Gastrocnemius medialis (tissue), 4 donors: ENCODE results near the gene YKT6. TPM values are rescaled to one million over a fixed set of nuclear protein-coding genes. Genes with fewer than 3 reads are reported as not detected.

ENCODE experiments used
- ATAC-seq, 2 donors: fragments of 150-250 bp; one replicate each; pipeline ENCODE4 v1.9.1; 2016
- DNase-seq, 2 donors: peaks; one replicate each; pipeline ENCODE4 v3.0.0-alpha.2; 2019
- H3K27ac ChIP-seq, 4 donors: fragments of 200-600 bp; sonication (generic); 1 replicate in 1 of 4; 2 replicates in 3 of 4; pipeline ENCODE4 v1.5.1; 2016 to 2018; ENCODE audit warnings: mild to moderate bottlenecking in 2 of 4, moderate library complexity in 1 of 4
- H3K27me3 ChIP-seq, 3 donors: fragments of 200-600 bp; sonication (generic) in 2 of 3; 1 replicate in 1 of 3; 2 replicates in 2 of 3; pipeline versions ENCODE4 v1.5.1 to v1.6.0; 2016 to 2019; ENCODE audit warnings: mild to moderate bottlenecking in 1 of 3, moderate library complexity in 1 of 3
- H3K36me3 ChIP-seq, 2 donors: fragments of 200-600 bp; sonication (generic) in 1 of 2; one replicate each; pipeline ENCODE4 v1.5.1; 2017 to 2018
- H3K4me1 ChIP-seq, 2 donors: fragments of 200-600 bp; sonication (generic) in 1 of 2; one replicate each; pipeline ENCODE4 v1.5.1; 2016 to 2017; ENCODE audit warnings: mild to moderate bottlenecking in 2 of 2
- H3K4me3 ChIP-seq, 4 donors: fragments of 200-600 bp; sonication (generic) in 3 of 4; 1 replicate in 1 of 4; 2 replicates in 3 of 4; pipeline ENCODE4 v1.5.1; 2016 to 2019; ENCODE audit warnings: mild to moderate bottlenecking in 2 of 4
- H3K9me3 ChIP-seq, 3 donors: fragments of 200-600 bp; sonication (generic) in 2 of 3; 1 replicate in 1 of 3; 2 replicates in 2 of 3; pipeline ENCODE4 v1.5.1; 2016 to 2019
- POLR2A ChIP-seq, 2 donors: fragments of 450-650 bp; IDR thresholded peaks; one replicate each; pipeline ENCODE4 v1.6.1; 2017; ENCODE audit warnings: antibody characterized with exemption in 2 of 2, mild to moderate bottlenecking in 2 of 2, moderate library complexity in 2 of 2
- in situ Hi-C, 4 donors: fragments of 200-750 bp; cut with MboI; loops; one replicate each; pipeline versions ENCODE4 v1.15.0 to v1.8.0; 2017; ENCODE audit warnings: low sequenced_read_pairs in 4 of 4
- intact Hi-C: fragments of 100-400 bp; cut with DNase I; formaldehyde crosslinking; loops from one replicate; pipeline ENCODE4 v1.15.1; 2023; ENCODE audit warnings: low total_unique reads
- total RNA-seq, 4 donors: library from RNA; depleted of rRNA; stranded (reverse); fragments of >200 nt; gene quantifications; one replicate each; pipeline versions ENCODE4 v1.1.0 to v1.2.3, GENCODE V29; 2016
- TF ChIP-seq, protein P1 (sequence below), 5 experiments: fragments of 450-650 bp in 3 of 5; fragments of 200-600 bp in 2 of 5; sonication (generic) in 2 of 5; IDR thresholded peaks in 4 of 5; conservative IDR thresholded peaks in 1 of 5; 1 replicate in 4 of 5; 2 replicates in 1 of 5; pipeline ENCODE4 v1.5.1; 2016 to 2019; ENCODE audit warnings: antibody characterized with exemption in 5 of 5, mild to moderate bottlenecking in 3 of 5, moderate library complexity in 3 of 5

The YKT6 gene
- total RNA-seq, 4 donors from 2014 or later, result 37.9 to 79.5 (median 72.5) TPM

DNA sequence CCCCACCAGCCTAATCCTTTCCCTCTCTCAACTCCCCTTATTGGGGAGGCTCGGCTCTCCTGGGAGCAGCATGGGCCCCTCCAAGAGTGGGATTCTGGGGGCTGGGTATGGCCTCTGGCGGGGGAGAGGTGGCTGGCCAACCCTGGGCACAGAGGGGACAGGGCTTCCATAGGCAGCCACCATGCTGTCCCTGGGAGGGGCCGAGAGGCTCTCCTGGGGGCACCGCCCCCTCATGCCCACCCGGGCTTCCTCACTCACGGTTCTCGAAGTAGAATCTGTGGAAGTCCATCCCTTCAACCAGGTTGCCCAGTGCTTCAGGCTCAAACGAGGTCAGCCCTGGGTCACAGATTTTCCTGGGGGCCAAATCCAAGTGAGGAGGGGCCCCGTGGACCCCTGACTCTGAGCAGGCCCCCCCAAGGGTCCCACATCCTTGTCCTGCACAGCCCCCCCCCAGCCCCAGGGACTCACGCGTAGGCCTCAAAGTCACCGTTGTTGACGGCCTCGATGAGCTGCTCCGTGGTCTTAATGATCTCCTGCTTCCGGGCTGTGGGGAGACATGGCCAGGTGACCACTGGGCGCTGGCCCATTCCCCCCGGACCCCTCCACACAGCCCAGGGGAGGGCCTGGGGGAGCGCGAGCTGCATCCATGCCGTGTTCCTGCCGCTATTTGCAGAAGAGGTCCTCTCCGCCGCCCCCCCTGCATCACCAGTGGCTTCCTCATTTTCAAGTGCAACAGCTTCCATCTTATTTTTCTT is 19.8 kb downstream of the YKT6 start:
- Histone ChIP-seq H3K27ac (no peak overlapping the region), H3K4me1 (peaks cover 11 to 23% of the 10 kb centered on the region in 2 donors), H3K4me3 (no peak overlapping the region), H3K9me3 (no peaks in the 10 kb centered on the region), H3K36me3 (no peaks in the 10 kb centered on the region), H3K27me3 (no peaks in the 10 kb centered on the region)
- DNase-seq (no peak), ATAC-seq (no peak)
- intact Hi-C loops, result no loop called here
- TF ChIP-seq POLR2A (IDR thresholded peaks at IDR 0.05), result no peak
- TF ChIP-seq, protein P1, sequence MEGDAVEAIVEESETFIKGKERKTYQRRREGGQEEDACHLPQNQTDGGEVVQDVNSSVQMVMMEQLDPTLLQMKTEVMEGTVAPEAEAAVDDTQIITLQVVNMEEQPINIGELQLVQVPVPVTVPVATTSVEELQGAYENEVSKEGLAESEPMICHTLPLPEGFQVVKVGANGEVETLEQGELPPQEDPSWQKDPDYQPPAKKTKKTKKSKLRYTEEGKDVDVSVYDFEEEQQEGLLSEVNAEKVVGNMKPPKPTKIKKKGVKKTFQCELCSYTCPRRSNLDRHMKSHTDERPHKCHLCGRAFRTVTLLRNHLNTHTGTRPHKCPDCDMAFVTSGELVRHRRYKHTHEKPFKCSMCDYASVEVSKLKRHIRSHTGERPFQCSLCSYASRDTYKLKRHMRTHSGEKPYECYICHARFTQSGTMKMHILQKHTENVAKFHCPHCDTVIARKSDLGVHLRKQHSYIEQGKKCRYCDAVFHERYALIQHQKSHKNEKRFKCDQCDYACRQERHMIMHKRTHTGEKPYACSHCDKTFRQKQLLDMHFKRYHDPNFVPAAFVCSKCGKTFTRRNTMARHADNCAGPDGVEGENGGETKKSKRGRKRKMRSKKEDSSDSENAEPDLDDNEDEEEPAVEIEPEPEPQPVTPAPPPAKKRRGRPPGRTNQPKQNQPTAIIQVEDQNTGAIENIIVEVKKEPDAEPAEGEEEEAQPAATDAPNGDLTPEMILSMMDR (IDR thresholded peaks at IDR 0.05 in 4 of 5, conservative IDR thresholded peaks at IDR 0.05 in 1 of 5), result no peak
- in situ Hi-C loops, result loop anchor here in 1 of 4 donors (25.0 kb wide), 1 partner anchor 267 kb away; the partner anchor contains the start of gene NUDCD3

DNA sequence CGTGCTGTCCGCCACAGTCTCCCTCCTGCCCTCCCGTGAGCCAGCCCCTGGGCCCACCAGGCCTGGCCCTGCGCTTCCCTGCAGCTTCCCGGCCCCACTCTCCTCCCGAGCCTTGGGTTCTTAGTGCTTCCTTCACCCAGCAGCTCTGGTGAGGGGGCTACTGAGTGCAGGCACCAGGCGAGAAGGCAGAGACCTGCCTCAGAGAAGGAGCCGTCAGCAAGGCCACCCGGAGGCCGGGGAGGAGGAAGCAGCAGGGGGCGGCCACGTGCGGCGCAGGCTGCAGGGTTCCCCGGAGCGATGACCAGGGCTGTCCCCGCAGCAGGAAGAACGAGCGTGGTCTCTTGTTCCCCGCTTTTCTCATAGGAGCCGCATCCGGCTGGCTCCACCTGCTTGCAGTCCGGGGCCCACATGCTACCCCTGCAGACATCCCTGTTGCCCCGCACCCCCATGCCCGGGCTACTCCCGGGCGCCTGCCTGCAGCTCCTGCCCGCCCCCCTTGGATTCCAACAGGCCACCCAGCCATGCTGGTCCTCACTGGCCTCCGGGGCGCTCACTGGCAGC is 20.5 kb downstream of the YKT6 start:
- H3K27ac ChIP-seq, result no peak overlapping the region
- in situ Hi-C loops, result loop anchor here in 1 of 4 donors (25.0 kb wide), 1 partner anchor 266 kb away; the partner anchor contains the start of gene NUDCD3
- no peak for ATAC-seq
- H3K4me1 ChIP-seq, result peaks cover 18 to 27% of the 10 kb centered on the region in 2 donors
- no peaks in the 10 kb centered on the region for H3K36me3 ChIP-seq
- TF ChIP-seq POLR2A (IDR thresholded peaks at IDR 0.05), result no peak
- TF ChIP-seq, protein P1 (IDR thresholded peaks at IDR 0.05 in 4 of 5, conservative IDR thresholded peaks at IDR 0.05 in 1 of 5), result no peak
- DNase-seq, result no peak
- intact Hi-C loops, result no loop called here
- H3K4me3 ChIP-seq, result no peak overlapping the region
- no peaks in the 10 kb centered on the region for H3K27me3 ChIP-seq
- H3K9me3 ChIP-seq, result no peaks in the 10 kb centered on the region

DNA sequence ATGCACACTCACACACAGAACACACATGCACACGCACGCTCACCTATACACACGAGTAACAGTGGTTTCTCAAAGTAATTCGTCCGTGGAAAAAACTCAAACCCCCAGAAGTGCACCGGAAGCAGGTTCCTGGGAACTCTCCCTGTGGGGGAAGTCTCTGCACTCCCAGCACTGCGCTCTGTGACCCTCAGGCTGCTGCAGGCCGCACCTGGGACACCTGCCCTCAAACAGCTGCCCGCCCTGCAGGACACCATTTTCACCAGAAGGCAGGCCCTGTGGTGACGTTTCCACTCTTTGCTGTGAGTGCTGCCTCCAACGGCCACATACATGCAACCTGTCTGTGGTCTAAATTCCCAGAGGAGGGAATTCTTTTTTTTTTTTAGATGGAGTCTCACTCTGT is 21.3 kb downstream of the YKT6 start:
- TF ChIP-seq, protein P1 (IDR thresholded peaks at IDR 0.05 in 4 of 5, conservative IDR thresholded peaks at IDR 0.05 in 1 of 5), result no peak
- no peak for TF ChIP-seq POLR2A (IDR thresholded peaks at IDR 0.05)
- Histone ChIP-seq H3K4me3 (no peak overlapping the region), H3K27ac (no peak overlapping the region), H3K9me3 (no peaks in the 10 kb centered on the region), H3K36me3 (no peaks in the 10 kb centered on the region), H3K4me1 (peaks cover 11 to 25% of the 10 kb centered on the region in 2 donors), H3K27me3 (no peaks in the 10 kb centered on the region)
- ATAC-seq, result no peak
- in situ Hi-C loops (loop anchor here in 1 of 4 donors (25.0 kb wide), 1 partner anchor 265 kb away; the partner anchor contains the start of gene NUDCD3), intact Hi-C loops (no loop called here)
- DNase-seq, result no peak

DNA sequence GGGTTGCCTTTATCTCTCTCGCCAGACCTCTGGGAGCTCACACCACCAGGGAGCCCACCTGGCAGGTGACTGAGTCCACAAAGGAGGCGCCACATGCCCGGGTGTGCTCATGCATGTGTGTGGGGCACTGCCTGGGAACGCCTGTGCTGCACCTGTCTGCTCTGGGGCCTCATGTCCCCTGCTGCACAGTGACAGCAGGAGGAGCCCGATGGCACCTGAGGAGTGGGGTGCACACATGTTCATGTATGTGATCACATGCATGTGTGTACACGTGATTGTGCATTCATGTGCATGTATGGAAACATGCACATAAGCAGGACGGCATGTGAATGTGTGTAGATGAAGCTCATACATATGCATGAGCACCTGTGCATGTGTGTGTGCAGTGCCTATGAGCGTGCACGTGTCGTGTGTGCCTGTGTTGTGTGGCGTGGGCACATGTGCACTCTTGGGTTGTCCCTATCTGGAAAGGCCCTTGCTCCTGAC is 22.0 kb downstream of the YKT6 start:
- no peak for TF ChIP-seq POLR2A (IDR thresholded peaks at IDR 0.05)
- TF ChIP-seq, protein P1 (IDR thresholded peaks at IDR 0.05 in 4 of 5, conservative IDR thresholded peaks at IDR 0.05 in 1 of 5), result no peak
- intact Hi-C loops, result no loop called here
- in situ Hi-C loops, result loop anchor here in 1 of 4 donors (25.0 kb wide), 1 partner anchor 264 kb away; the partner anchor contains the start of gene NUDCD3
- H3K27ac ChIP-seq, result no peak overlapping the region
- peaks cover 9 to 25% of the 10 kb centered on the region in 2 donors for H3K4me1 ChIP-seq
- H3K9me3 ChIP-seq, result no peaks in the 10 kb centered on the region
- H3K4me3 ChIP-seq, result no peak overlapping the region
- ATAC-seq (no peak), DNase-seq (no peak)
- no peaks in the 10 kb centered on the region for H3K27me3 ChIP-seq
- no peaks in the 10 kb centered on the region for H3K36me3 ChIP-seq
